NCI-H1417 treated with DMSO at 0.1 percent for 48 hours (cell line): ENCODE measurements around the gene PFKFB4.
"Not testable (repeated sequence)": the region's sequence is repeated elsewhere in the genome, so short reads cannot be mapped to it uniquely, and the experiment has no call there.

Source experiments
- DNase-seq: peaks from one replicate; lab custom pipeline; 2025; lab: John Stamatoyannopoulos, UW

PFKFB4 gene

GRCh38 chr3:48558493-48559134 is 2.0 kb upstream of the PFKFB4 start:
- no peak for DNase-seq

GRCh38 chr3:48555949-48556795 is 431 bp downstream of the PFKFB4 start:
- DNase-seq: no peak

DNA sequence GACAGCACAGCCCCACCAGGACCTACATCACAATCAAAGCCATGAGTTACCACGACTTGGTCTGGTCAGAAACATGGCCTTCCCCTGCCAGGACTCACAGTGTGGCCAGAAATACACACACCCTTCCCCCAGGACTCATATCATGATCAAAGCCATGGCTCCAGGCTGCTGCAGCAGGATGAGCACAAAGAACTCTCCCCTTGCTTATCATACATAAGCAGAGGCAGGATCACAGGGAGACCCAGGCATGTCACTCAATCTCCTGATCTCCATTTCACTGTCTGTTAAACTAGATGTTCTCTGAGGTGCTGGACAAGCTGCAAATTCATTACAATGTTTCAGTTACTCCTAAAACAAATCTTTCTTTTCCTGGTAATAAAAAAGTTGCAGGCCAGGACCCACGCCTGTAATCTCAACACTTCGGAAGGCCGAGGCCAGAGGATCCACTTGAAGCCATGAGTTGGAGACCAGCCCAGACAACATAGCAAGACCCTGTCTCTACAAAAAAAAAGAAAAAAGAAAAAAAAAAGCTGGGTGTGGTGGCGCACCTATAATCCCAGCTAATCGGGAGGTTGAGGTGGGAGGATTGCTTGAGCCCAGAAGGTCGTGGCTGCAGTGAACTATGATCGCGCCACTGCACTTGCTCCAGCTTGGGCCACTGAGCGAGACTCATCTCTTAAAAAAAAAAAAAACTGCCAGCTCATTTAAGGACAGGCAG is 1.2 kb downstream of the PFKFB4 start:
- no peak for DNase-seq

- DNase-seq: no peak
These were observed 2.4 kb downstream of the PFKFB4 start for GRCh38 chr3:48553886-48554845.

GRCh38 chr3:48553361-48553760 is 3.2 kb downstream of the PFKFB4 start:
- DNase-seq: no peak

- DNase-seq: no peak
These were observed 4.3 kb downstream of the PFKFB4 start for GRCh38 chr3:48552111-48552951.

- not testable (repeated sequence) for DNase-seq
These were observed 5.0 kb downstream of the PFKFB4 start for GRCh38 chr3:48551651-48552050.

- no peak for DNase-seq
These were observed 7.6 kb downstream of the PFKFB4 start for GRCh38 chr3:48548729-48549705.

DNA sequence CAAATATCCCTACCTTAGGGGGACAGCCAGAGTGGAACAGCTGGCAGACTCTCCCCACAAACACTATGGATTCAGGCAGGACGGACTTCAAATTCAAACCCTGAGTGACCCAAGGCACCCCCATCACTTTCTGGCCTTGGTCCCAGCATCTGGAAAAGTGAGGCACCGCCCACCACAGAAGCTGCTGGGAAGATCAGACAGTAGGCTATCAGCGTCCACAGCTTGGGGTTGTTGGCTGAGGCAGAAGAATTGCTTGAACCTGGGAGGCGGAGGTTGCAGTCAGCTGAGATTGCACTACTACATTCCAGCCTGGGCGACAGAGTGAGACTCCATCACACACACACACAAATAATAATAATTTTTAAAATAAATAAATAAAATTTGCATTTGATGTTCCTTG is 8.5 kb downstream of the PFKFB4 start:
- no peak for DNase-seq

- no peak for DNase-seq
These were observed 10.3 kb downstream of the PFKFB4 start for GRCh38 chr3:48546203-48546829.

DNA sequence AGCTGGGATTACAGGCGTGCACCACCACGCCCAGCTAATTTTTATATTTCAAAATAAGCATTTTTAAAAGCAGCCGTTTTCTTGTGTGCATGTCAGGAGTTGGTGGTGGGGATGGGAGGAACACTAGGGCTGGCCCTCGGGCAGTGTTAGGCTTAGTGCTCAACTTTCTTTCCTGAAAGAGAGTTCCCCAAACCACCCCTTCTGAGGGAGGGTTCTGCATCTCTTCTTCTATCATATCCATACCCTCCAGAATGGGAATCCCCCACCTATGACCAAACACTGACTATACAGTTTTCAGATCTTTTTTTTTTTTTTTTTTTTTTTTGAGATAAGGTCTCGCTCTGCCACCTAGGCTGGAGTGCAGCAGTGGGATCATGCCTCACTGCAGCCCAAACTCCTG is 12.5 kb downstream of the PFKFB4 start:
- DNase-seq: no peak

DNA sequence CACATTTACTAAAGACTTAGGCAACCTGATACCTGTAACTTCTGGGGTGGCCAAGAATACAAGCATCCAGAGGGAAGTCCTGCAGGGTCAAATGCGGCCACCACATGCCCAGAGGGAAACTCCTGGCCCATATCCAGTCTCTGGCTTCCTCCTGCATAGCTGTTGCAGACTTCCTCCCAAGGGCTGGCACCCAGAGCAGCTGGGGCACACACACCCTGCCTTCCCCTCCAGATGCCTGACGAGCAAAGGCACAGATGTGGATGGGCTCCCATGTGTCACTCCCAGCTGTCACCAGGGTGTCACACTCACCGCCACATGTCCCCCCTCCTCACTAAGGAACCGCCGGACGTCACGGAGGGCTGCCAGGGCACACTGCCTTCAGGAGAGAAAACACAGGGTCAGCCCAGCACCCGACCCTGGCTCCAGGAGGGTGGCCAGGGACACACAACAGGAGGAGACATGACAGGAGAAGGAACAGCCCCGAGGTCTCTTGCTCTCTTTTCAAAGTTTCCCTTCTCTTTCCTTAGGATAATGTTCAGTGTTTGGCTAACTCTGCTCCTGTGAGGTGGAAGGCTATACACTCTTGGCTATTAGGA is 13.2 kb downstream of the PFKFB4 start:
- DNase-seq: no peak

DNA sequence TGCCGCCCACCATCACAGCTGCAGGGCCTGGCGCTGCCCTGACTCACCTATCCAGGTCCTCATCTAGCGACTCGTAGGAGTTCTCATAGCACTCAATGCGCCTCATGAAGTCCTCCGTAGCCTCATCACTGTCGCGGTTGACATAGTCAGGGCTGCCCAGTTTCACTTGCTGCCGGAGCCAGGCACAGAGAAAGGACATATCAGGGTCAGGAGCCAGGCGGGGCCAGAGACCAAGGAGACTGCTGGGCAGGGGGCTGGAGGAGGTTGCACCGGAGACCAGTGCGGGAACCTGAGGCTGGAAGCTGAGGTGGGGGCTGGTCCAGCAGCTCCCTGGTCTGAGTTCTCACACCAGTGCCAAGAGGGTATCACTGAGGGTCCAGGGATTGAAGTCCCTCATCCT is 18.2 kb downstream of the PFKFB4 start:
- no peak for DNase-seq

GRCh38 chr3:48536785-48537184 is 19.8 kb downstream of the PFKFB4 start:
- DNase-seq: no peak

DNA sequence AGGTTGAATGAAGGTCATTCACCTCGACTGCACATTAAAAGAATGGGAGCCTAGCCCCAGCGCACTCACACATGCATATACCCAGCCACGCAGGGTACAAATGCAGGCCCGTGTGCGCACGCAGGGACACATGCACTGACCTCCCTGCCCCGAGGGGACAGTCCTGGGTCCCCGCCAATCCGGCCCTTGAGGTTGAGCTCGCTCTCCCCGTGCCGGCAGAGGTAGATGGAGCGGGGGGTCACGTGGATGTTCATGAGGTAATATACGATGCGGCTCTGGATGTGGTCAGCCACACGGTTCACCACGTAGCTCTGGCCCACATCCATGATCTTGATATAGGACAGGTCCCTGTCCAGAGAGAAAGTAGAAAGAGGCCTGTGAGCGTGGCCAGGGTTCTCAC is 20.5 kb downstream of the PFKFB4 start:
- DNase-seq: no peak

DNA sequence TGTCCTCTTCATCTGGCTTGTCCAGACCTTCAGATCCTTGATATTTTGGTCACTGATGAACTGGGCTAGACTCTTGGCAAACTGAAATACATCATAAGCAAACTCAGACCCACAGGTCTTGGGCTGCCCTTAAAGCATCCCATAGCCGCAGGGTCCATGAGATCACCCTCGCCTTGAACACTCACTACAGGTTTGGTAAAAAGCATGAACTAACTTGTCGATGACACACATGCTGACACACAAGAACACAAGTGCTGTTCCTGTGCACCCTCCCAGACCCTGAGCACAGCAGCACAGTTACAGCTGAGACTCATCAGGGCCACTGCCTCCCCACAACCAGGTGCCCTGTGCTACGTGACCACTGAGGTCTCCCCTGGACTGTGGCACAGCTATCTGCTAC is 21.0 kb downstream of the PFKFB4 start:
- no peak for DNase-seq

- no peak for DNase-seq
These were observed 23.6 kb downstream of the PFKFB4 start for GRCh38 chr3:48532977-48533337.

DNA sequence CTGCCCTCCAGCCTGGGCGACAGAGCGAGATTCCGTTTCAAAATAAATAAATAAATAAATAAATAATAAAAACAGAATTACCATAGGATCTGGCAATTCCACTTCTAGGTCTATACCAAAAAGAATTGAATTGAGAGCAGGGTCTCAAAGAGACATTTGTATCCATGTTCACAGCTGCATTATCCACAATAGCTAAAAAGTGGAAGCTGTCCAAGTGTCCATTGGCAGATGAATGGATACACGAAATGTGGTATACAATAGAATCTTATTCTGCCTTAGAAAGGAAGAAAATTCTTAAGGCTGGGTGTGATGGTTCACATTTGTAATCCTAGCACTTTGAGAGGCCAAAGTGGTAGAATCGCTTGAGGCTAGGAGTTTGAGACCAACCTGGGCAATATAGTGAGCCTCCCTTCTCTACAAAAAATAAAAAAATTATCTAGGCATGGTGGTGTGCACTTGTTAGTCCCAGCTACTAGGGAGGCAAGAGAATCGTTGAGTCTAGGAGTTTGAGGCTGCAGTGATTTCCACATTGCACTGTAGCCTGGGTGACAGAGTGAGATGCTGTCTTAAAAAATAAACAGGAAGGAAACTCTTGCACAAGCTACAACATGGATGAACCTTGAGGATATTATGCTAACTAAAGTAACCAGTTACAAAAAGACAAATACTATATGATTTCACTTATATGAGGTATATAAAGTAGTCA is 24.2 kb downstream of the PFKFB4 start:
- no peak for DNase-seq
